ENCODE measurements around the gene ERBIN. TPM values are rescaled to one million over a fixed set of nuclear protein-coding genes. Genes with fewer than 3 reads are reported as not detected.
"Not testable (repeated sequence)": the region's sequence is repeated elsewhere in the genome, so short reads cannot be mapped to it uniquely, and the experiment has no call there.

ERBIN gene
- polyA plus RNA-seq, 3 donors: 106 to 116 (median 115) TPM

- DNase-seq (ENCODE audit: low read depth in 3 of 3, low spot score in 2 of 3): no peak
These were observed 67.9 kb downstream of the ERBIN start for GRCh38 chr5:65994117-65994786.

DNA sequence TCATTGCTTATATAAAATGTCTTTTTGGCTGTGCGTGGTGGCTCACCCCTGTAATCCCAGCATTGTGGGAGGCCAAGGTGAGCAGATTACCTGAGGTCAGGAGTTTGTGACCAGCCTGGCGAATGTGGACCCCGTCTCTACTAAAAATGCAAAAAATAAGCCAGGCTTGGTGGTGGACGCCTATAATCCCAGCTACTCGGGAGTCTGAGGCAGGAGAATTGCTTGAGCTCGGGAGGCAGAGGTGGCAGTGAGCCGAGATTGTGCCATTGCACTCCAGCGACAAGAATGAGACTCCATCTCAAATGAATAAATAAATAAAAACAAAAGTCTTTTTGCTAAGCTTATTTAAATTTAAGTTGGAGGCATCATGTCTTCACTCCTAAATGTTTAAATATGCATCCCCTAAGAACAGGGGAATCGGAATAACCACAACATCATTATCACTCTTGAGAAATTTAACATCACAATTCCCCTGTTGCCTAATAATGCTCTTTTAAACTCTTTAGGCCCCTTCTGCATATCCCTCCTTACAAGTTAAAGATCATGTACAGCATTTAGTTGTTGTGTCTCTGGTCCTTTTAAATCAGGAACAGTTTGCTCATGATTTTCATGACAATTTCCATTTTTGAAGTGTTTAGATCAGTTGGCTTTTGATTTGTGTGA is 72.8 kb downstream of the ERBIN start:
- DNase-seq (ENCODE audit: low read depth in 3 of 3, low spot score in 2 of 3): no peak

- no peak for DNase-seq (ENCODE audit: low read depth in 3 of 3, low spot score in 2 of 3)
These were observed 75.6 kb downstream of the ERBIN start for GRCh38 chr5:66001952-66002351.

DNA sequence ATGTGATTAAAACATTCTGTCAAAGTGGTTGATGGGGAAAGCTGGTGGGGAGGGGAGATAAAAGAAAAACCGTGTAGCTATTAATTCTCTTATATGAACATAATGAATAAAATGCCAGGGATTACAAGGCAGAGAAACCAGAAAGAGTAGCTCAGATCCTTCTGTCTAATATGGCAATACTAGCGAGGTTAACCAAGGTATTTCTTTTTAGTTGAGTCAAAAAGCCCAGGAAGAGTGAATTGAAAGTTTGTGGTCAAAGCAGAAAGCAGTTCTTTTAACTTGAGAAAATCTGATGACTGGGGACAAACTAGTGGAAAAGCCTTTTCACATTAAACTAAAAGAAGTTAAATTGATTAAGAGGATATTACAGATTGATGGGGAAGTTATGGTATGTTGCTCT is 76.0 kb downstream of the ERBIN start:
- no peak for DNase-seq (ENCODE audit: low read depth in 3 of 3, low spot score in 2 of 3)

GRCh38 chr5:66004216-66004615 is 77.8 kb downstream of the ERBIN start:
- no peak for DNase-seq (ENCODE audit: low read depth in 3 of 3, low spot score in 2 of 3)

GRCh38 chr5:66009277-66009676 is 82.9 kb downstream of the ERBIN start:
- DNase-seq (ENCODE audit: low read depth in 3 of 3, low spot score in 2 of 3): no peak

DNA sequence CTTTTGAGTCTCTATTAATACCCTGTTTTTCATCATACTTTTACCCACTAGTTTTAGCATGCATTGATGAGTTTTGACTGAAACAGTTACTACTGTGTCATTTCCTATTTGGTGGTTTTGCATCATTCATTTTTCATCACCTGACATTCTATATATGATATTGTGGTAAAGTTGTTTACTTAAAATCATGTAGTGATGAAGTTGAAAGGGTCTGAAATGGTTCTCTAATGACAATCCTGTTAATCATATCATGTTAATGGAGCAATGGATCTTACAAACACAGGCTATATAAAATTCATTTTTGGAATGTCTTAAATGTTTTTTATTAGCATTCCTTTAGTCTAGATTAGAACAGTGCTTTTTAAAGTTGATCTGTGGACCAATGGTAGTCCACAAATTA is 84.1 kb downstream of the ERBIN start:
- DNase-seq (ENCODE audit: low read depth in 3 of 3, low spot score in 2 of 3): no peak

DNA sequence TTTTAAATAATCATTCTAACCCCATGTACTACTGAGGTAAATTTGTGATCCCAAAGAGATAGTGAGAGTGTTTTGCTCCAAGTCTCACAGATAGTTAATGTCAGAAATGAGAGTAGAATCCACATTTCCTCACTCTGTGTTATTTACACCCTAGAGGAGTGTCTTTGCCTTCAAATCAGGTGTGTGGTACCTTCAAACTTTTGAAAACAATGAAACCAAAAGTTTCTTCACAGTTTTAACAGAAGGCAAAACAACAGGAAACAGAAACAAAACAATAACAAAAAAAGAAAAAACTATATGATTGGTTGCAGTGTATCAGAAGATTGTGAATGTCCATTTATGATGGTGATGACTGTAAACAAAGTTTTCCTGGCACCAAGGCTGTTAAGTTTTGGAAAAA is 85.9 kb downstream of the ERBIN start:
- DNase-seq (ENCODE audit: low read depth in 3 of 3, low spot score in 2 of 3): no peak

DNA sequence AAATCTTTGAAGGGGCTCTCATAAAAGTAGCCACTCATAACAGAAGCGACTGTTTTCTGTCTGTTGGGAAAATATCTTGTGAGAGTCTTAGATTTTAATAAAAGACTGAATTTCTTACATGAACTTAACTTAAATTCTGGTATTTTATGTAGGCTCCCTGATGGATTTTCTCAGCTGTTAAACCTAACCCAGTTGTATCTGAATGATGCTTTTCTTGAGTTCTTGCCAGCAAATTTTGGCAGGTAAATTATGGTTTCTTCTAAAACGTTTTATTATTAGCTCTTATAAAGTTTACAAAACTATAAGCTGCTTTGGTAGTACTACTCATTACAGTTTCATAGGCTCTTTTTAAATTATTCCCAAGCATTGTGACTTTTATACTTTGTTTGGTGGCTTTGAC is 87.0 kb downstream of the ERBIN start:
- DNase-seq (ENCODE audit: low read depth in 3 of 3, low spot score in 2 of 3): no peak

DNA sequence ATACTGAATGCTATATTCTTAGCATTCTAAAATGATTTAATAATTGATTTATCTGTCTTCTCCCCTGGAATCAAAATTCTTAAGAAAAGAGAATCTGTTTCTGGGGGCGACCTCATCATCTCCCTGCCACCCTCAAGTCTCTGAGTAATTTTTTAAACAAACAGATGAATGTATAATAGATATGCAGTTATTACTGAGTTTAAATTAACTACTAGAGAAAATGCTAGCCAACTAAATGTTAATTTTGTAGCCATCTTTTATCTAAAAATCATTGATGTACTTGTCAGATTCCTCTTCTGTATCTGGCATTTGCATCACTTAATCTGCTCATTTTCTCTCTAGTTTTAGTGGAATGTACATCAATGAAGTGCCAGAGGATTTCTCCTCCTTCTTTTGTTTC is 87.5 kb downstream of the ERBIN start:
- DNase-seq (ENCODE audit: low read depth in 3 of 3, low spot score in 2 of 3): no peak

DNA sequence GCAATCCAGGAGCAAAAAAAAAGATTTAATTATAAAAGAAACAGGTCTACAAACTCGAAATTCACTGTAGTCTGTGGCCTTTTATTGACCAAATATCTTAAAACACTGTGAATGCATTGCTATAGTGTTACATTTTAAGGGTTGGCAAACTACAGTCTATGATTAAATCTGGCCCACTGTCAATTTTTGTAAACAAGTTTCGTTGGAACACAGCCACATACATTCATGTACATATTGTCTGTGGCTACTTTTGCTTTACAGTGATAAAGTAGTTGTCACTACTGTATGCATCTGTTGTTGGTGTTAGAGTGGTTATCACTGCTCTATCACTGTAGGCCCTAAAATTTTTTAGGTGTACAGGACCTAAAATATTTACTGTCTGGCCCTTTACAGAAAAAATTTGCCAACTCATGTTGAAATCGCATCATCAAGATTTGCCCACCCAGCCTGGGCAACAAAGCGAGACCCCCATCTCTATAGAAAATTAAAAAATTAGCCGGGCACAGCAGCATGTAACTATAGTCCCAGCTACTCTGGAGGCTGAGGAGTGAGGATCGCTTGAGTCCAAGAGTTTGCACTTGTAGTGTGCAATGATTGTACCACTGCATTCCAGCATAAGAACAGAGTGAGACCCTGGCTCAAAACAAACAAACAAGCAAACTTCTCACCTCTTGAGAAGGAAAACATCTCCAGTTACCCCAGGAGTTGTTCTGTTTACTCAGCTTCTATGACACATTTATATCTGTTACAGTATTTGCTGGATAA is 89.0 kb downstream of the ERBIN start:
- DNase-seq (ENCODE audit: low read depth in 3 of 3, low spot score in 2 of 3): no peak

GRCh38 chr5:66021585-66021984 is 95.2 kb downstream of the ERBIN start:
- DNase-seq (ENCODE audit: low read depth in 3 of 3, low spot score in 2 of 3): no peak

- DNase-seq (ENCODE audit: low read depth in 3 of 3, low spot score in 2 of 3): no peak
These were observed 112.9 kb downstream of the ERBIN start for GRCh38 chr5:66039296-66039695.

- no peak for DNase-seq (ENCODE audit: low read depth in 3 of 3, low spot score in 2 of 3)
These were observed 113.3 kb downstream of the ERBIN start for GRCh38 chr5:66039701-66040100.

DNA sequence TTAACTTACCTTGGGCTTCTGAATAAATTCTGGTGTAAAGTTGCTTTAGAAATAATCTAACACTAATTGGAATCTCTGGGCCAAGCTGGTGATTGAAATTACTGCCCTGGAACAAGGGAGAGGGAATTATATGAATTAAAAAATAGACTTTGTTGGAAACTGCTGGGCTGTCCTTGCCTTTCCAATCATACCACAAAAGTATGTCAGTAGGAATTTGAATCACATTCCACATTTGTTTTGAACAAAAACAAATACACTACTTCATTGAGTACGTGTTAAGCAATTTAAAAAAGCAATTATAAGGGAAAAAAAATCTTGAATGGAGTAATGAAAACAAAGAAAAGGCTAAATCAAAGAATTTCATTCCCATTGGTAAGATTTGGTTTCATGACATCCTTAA is 115.3 kb downstream of the ERBIN start:
- no peak for DNase-seq (ENCODE audit: low read depth in 3 of 3, low spot score in 2 of 3)

DNA sequence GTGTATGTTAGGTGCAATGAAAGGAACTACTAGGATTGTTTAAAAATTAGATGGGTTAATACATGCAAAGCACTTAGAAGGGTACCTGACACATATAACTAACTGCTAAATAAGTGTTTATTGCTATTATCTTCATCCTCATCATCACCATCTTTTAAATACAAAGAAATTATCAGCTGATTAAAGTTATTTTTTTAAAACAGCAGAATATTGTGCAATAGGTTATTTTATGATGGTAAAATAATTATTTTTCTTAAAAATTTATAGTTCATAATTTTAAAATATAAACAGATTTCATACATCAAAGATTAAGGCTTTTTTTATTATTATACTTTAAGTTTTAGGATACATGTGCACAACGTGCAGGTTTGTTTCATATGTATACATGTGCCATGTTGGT is 130.9 kb downstream of the ERBIN start:
- DNase-seq (ENCODE audit: low read depth in 3 of 3, low spot score in 2 of 3): no peak

GRCh38 chr5:66061320-66061719 is 134.9 kb downstream of the ERBIN start:
- DNase-seq (ENCODE audit: low read depth in 3 of 3, low spot score in 2 of 3): not testable (repeated sequence)

- not testable (repeated sequence) for DNase-seq (ENCODE audit: low read depth in 3 of 3, low spot score in 2 of 3)
These were observed 136.7 kb downstream of the ERBIN start for GRCh38 chr5:66063061-66063460.

GRCh38 chr5:66066826-66067225 is 140.5 kb downstream of the ERBIN start:
- no peak for DNase-seq (ENCODE audit: low read depth in 3 of 3, low spot score in 2 of 3)

GRCh38 chr5:66072031-66072430 is 145.7 kb downstream of the ERBIN start:
- DNase-seq (ENCODE audit: low read depth in 3 of 3, low spot score in 2 of 3): no peak

- no peak for DNase-seq (ENCODE audit: low read depth in 3 of 3, low spot score in 2 of 3)
These were observed 148.5 kb downstream of the ERBIN start for GRCh38 chr5:66074901-66075300.

GRCh38 chr5:66080664-66081063 is 154.3 kb downstream of the ERBIN start:
- no peak for DNase-seq (ENCODE audit: low read depth in 3 of 3, low spot score in 2 of 3)

All from right renal cortex interstitium (tissue), 3 donors.